Uterus (tissue), 4 donors: ENCODE results near the gene GIMAP4. TPM values are rescaled to one million over a fixed set of nuclear protein-coding genes. Genes with fewer than 3 reads are reported as not detected.

ENCODE experiments used
- DNase-seq, 2 donors: peaks; one replicate each; pipeline ENCODE4 v3.0.0-alpha.2; 2019 to 2020
- H3K27ac ChIP-seq, 2 donors: fragments of 200-600 bp; sonication (generic); 1 replicate in 1 of 2; 2 replicates in 1 of 2; pipeline ENCODE4 v1.5.1; 2016 to 2018
- H3K27me3 ChIP-seq, 2 donors: fragments of 200-600 bp; sonication (generic); one replicate each; pipeline ENCODE4 v1.5.1; 2018 to 2019; ENCODE audit warnings: control low read depth in 1 of 2
- H3K36me3 ChIP-seq, 2 donors: fragments of 200-600 bp; sonication (generic); one replicate each; pipeline ENCODE4 v1.5.1; 2019; ENCODE audit warnings: control low read depth in 1 of 2
- H3K4me1 ChIP-seq, 2 donors: fragments of 200-600 bp; sonication (generic); one replicate each; pipeline ENCODE4 v1.5.1; 2018 to 2019; ENCODE audit warnings: control low read depth in 1 of 2
- H3K4me3 ChIP-seq, 2 donors: fragments of 200-600 bp; sonication (generic); 1 replicate in 1 of 2; 2 replicates in 1 of 2; pipeline ENCODE4 v1.5.1; 2018 to 2019; ENCODE audit warnings: mild to moderate bottlenecking in 1 of 2
- H3K9me3 ChIP-seq, 2 donors: fragments of 200-600 bp; sonication (generic); one replicate each; pipeline ENCODE4 v1.5.1; 2019; ENCODE audit warnings: control low read depth in 1 of 2
- CTCF ChIP-seq, 4 experiments: fragments of 200-600 bp in 2 of 4; fragments of 450-650 bp in 2 of 4; sonication (generic) in 2 of 4; IDR thresholded peaks; one replicate each; pipeline ENCODE4 v1.5.1; 2016 to 2019; ENCODE audit warnings: antibody characterized with exemption in 4 of 4, mild to moderate bottlenecking in 2 of 4, moderate library complexity in 1 of 4
- POLR2A ChIP-seq, 2 donors: fragments of 450-650 bp; IDR thresholded peaks; one replicate each; pipeline ENCODE4 v1.6.1; 2016; ENCODE audit warnings: antibody characterized with exemption in 2 of 2, mild to moderate bottlenecking in 1 of 2, moderate library complexity in 1 of 2
- intact Hi-C: fragments of 100-400 bp; cut with DNase I; formaldehyde crosslinking; loops from one replicate; pipeline ENCODE4 v1.15.1; 2023; ENCODE audit warnings: low total_unique reads
- total RNA-seq, 4 donors: library from RNA; depleted of rRNA in 3 of 4; stranded (reverse); fragments of >200 nt in 3 of 4; gene quantifications; one replicate each; pipeline versions ENCODE4 v1.1.0 to v1.2.4, GENCODE V29; 2014 to 2023
- donor health status: DM: yes; HTN: yes; CAD: no.

The GIMAP4 gene
- total RNA-seq, 4 donors from 2014 or later = 39.0 to 116 (median 75.7) TPM

- H3K9me3 ChIP-seq = no peaks in the 10 kb centered on the region
- intact Hi-C loops = no loop called here
- no peaks in the 10 kb centered on the region for H3K36me3 ChIP-seq
- DNase-seq = no peak
- H3K4me3 ChIP-seq = no peak overlapping the region
- no peak for TF ChIP-seq CTCF (IDR thresholded peaks at IDR 0.05)
- no peak for TF ChIP-seq POLR2A (IDR thresholded peaks at IDR 0.05)
- H3K4me1 ChIP-seq = no peaks in the 10 kb centered on the region
- H3K27me3 ChIP-seq = no peaks in the 10 kb centered on the region
- H3K27ac ChIP-seq = peak overlapping the region in 1 of 2 donors; percentile 41
Measured at GRCh38 chr7:150564006-150564405, 3.2 kb upstream of the GIMAP4 start.

DNA sequence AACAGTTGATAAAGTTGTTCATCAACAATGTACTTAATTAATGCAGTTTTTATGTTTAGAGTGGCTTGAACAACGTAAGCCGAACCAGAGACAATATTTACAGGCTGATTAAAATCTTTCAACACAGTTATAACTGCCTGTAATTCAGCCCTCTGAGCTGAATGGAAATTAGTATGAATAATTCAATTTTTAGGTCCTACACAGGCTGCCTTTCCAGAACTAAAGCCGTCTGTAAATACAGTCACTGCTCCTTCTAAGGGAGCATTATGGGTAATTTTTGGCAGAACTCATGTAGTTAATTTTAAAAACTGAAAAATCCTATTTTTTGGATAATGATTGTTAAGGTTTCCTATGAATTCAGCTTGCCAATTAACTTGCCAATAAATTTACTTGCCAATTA lies 2.6 kb upstream of the GIMAP4 start:
- H3K4me1 ChIP-seq = no peaks in the 10 kb centered on the region
- H3K4me3 ChIP-seq = no peak overlapping the region
- TF ChIP-seq CTCF (IDR thresholded peaks at IDR 0.05) = no peak
- no peak for TF ChIP-seq POLR2A (IDR thresholded peaks at IDR 0.05)
- no peaks in the 10 kb centered on the region for H3K9me3 ChIP-seq
- no peak for DNase-seq
- intact Hi-C loops = no loop called here
- H3K36me3 ChIP-seq = no peaks in the 10 kb centered on the region
- no peaks in the 10 kb centered on the region for H3K27me3 ChIP-seq
- H3K27ac ChIP-seq = peak overlapping the region in 1 of 2 donors; percentile 7

DNA sequence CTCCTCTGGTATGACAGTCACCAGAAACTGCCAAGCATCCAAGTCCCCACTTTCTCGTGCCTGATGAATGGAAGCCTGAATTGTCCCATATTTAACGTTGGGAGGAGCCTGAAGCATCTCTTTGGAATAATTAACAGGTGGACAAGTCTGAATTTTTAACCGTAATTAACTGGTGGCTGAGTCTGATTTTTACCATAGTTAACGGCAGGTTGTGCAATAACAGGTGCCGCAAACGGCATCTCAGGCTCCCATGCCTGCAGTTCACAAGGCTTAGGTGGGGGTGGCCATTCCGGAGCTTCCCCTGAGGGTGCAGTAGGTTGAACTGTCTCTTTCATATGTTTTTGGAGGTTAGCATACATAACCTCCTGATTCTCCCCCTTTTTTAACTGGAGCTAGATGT lies 2.0 kb upstream of the GIMAP4 start:
- Histone ChIP-seq H3K36me3 (no peaks in the 10 kb centered on the region), H3K27ac (no peak overlapping the region), H3K9me3 (no peaks in the 10 kb centered on the region), H3K4me1 (no peaks in the 10 kb centered on the region), H3K4me3 (no peak overlapping the region), H3K27me3 (no peaks in the 10 kb centered on the region)
- intact Hi-C loops = no loop called here
- no peak for DNase-seq
- TF ChIP-seq CTCF (IDR thresholded peaks at IDR 0.05) (no peak), POLR2A (IDR thresholded peaks at IDR 0.05) (no peak)

DNA sequence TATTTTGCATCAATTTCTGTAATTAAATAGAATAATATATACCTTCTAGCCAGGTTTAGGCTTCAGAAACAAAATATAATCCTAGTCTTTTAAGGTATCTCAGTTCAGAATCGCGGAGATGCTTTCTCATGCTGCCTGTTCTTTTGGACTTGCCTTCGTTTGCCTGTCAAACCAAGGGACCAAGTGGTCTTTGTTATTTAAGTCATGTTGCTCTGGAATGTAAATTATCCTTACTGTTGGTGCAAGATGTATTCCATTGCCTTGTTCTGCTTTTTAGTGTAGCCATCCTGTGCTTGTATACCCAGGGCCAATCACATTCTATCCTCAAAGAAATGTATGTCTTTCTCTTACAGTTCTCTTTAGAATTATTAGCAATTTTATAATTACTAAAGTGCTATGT lies 1.1 kb upstream of the GIMAP4 start:
- Histone ChIP-seq H3K36me3 (no peaks in the 10 kb centered on the region), H3K4me3 (no peak overlapping the region), H3K27me3 (no peaks in the 10 kb centered on the region), H3K27ac (no peak overlapping the region), H3K9me3 (no peaks in the 10 kb centered on the region), H3K4me1 (no peaks in the 10 kb centered on the region)
- DNase-seq = no peak
- intact Hi-C loops = no loop called here
- no peak for TF ChIP-seq CTCF (IDR thresholded peaks at IDR 0.05)
- TF ChIP-seq POLR2A (IDR thresholded peaks at IDR 0.05) = no peak

- H3K9me3 ChIP-seq = no peaks in the 10 kb centered on the region
- no peak overlapping the region for H3K4me3 ChIP-seq
- no peaks in the 10 kb centered on the region for H3K27me3 ChIP-seq
- no peaks in the 10 kb centered on the region for H3K4me1 ChIP-seq
- H3K36me3 ChIP-seq = no peaks in the 10 kb centered on the region
- H3K27ac ChIP-seq = peak overlapping the region in 1 of 2 donors; percentile 37
- DNase-seq = no peak
- TF ChIP-seq POLR2A (IDR thresholded peaks at IDR 0.05) (no peak), CTCF (IDR thresholded peaks at IDR 0.05) (no peak)
- intact Hi-C loops = no loop called here
Measured at GRCh38 chr7:150566572-150566971, 618 bp upstream of the GIMAP4 start.
